GM23338 (cell line): ENCODE data around the gene CCDC197. TPM values are rescaled to one million over a fixed set of nuclear protein-coding genes. Genes with fewer than 3 reads are reported as not detected.
A peak's percentile ranks its signal among the peaks of the same experiment; 100 is the strongest.

Experiments used
- ATAC-seq: fragments of 200-7000 bp; cut with Tn5 transposase; 3 replicates; pipeline ENCODE4 v1.9.1; 2020
- DNase-seq: peaks from one replicate; pipeline ENCODE4 v3.0.0-alpha.2; 2015; ENCODE audit warnings: low spot score
- H2AFZ ChIP-seq: fragments of 200-600 bp; sonication (generic); 2 replicates; pipeline ENCODE4 v1.8.0; 2016; ENCODE audit warnings: antibody characterized with exemption, mild to moderate bottlenecking, moderate library complexity
- H3F3A ChIP-seq: fragments of 200-600 bp; sonication (generic); replicated peaks from 2 replicates; pipeline ENCODE4 v1.8.0; 2017; ENCODE audit warnings: antibody characterized with exemption, mixed run types, low read depth
- H3K27ac ChIP-seq: fragments of 200-600 bp; sonication (generic); 2 replicates; pipeline ENCODE4 v1.6.1; 2016; ENCODE audit warnings: low read depth
- H3K27me3 ChIP-seq: fragments of 200-600 bp; sonication (generic); 2 replicates; pipeline ENCODE4 v1.8.0; 2016; ENCODE audit warnings: mild to moderate bottlenecking, mixed run types, moderate library complexity; ENCODE audit not compliant: insufficient read depth
- H3K36me3 ChIP-seq: fragments of 200-600 bp; sonication (generic); 2 replicates; pipeline ENCODE4 v1.8.0; 2016; ENCODE audit warnings: mild to moderate bottlenecking; ENCODE audit not compliant: insufficient read depth
- H3K4me1 ChIP-seq: fragments of 200-600 bp; sonication (generic); 2 replicates; pipeline ENCODE4 v1.8.0; 2016; ENCODE audit warnings: mild to moderate bottlenecking, moderate library complexity; ENCODE audit not compliant: insufficient read depth
- H3K4me2 ChIP-seq: fragments of 200-600 bp; sonication (generic); 2 replicates; pipeline ENCODE4 v1.7.1; 2017; ENCODE audit warnings: mixed run types
- H3K4me3 ChIP-seq: fragments of 200-600 bp; sonication (generic); 2 replicates; pipeline ENCODE4 v1.6.1; 2016; ENCODE audit warnings: mixed run types
- H3K79me2 ChIP-seq: fragments of 200-600 bp; sonication (generic); replicated peaks from 2 replicates; pipeline ENCODE4 v1.8.0; 2017; ENCODE audit warnings: mild to moderate bottlenecking; ENCODE audit not compliant: insufficient read depth
- H3K9me2 ChIP-seq: fragments of 200-600 bp; sonication (generic); 2 replicates; pipeline ENCODE4 v1.8.0; 2017; ENCODE audit not compliant: insufficient read depth
- H4K20me1 ChIP-seq: fragments of 200-600 bp; sonication (generic); replicated peaks from 2 replicates; pipeline ENCODE4 v1.8.0; 2017; ENCODE audit warnings: mild to moderate bottlenecking; ENCODE audit not compliant: insufficient read depth
- H3K27ac Mint-ChIP-seq: 2 replicates; pipeline ENCODE4 v1.8.0; 2020; ENCODE audit warnings: inconsistent platforms, mild to moderate bottlenecking, moderate library complexity, mixed read lengths
- H3K27me3 Mint-ChIP-seq: 3 replicates; pipeline ENCODE4 v1.8.0; 2022; ENCODE audit warnings: low read depth, mild to moderate bottlenecking, moderate library complexity, mixed read lengths, inconsistent platforms; ENCODE audit not compliant: insufficient read depth, poor library complexity
- H3K36me3 Mint-ChIP-seq: 3 replicates; pipeline ENCODE4 v1.8.0; 2021; ENCODE audit warnings: low read depth, mild to moderate bottlenecking, inconsistent platforms, moderate library complexity, mixed read lengths
- H3K4me1 Mint-ChIP-seq: 3 replicates; pipeline ENCODE4 v1.8.0; 2020; ENCODE audit warnings: mild to moderate bottlenecking, inconsistent platforms, mixed read lengths
- H3K4me3 Mint-ChIP-seq: 3 replicates; pipeline ENCODE4 v1.8.0; 2021; ENCODE audit warnings: moderate library complexity, mild to moderate bottlenecking, inconsistent platforms, mixed read lengths
- H3K9me3 Mint-ChIP-seq: 3 replicates; pipeline ENCODE4 v1.8.0; 2020; ENCODE audit warnings: moderate library complexity, mild to moderate bottlenecking, inconsistent platforms, mixed read lengths
- CREB1 ChIP-seq: fragments of 250-450 bp; sonication (Bioruptor Pico); IDR thresholded peaks from 2 replicates; pipeline ENCODE4 v1.5.0; 2020; ENCODE audit warnings: low read depth, mild to moderate bottlenecking, moderate library complexity
- CTCF ChIP-seq, 2 experiments: fragments of 200-600 bp in 1 of 2; sonication (generic) in 1 of 2; conservative IDR thresholded peaks; 2 replicates each; pipeline versions ENCODE4 v1.5.1 to v1.6.1; 2016 to 2017; ENCODE audit warnings: antibody characterized with exemption in 2 of 2, low read depth in 2 of 2, mild to moderate bottlenecking in 2 of 2, moderate library complexity in 1 of 2
- ETS1 ChIP-seq: IDR thresholded peaks from 2 replicates; pipeline ENCODE4 v1.6.1; 2016; ENCODE audit warnings: antibody characterized with exemption
- EZH2 ChIP-seq: fragments of 200-600 bp; sonication (generic); IDR thresholded peaks from one replicate; pipeline ENCODE4 v1.8.0; 2017; ENCODE audit warnings: antibody characterized with exemption, mild to moderate bottlenecking, low read depth; ENCODE audit not compliant: unreplicated experiment
- EZH2phosphoT487 ChIP-seq: fragments of 200-600 bp; sonication (generic); IDR thresholded peaks from one replicate; pipeline ENCODE4 v1.8.1; 2018; ENCODE audit warnings: antibody characterized with exemption; ENCODE audit not compliant: unreplicated experiment
- JUNB ChIP-seq: IDR thresholded peaks from one replicate; pipeline ENCODE4 v1.6.1; 2016; ENCODE audit warnings: antibody characterized with exemption; ENCODE audit not compliant: unreplicated experiment
- NANOG ChIP-seq: IDR thresholded peaks from 2 replicates; pipeline ENCODE4 v1.6.1; 2016; ENCODE audit warnings: antibody characterized with exemption, borderline replicate concordance
- POLR2AphosphoS5 ChIP-seq: IDR thresholded peaks from 2 replicates; pipeline ENCODE4 v1.6.1; 2016; ENCODE audit warnings: antibody characterized with exemption, low read depth
- STAT1 ChIP-seq: IDR thresholded peaks from one replicate; pipeline ENCODE4 v1.6.1; 2016; ENCODE audit warnings: antibody characterized with exemption; ENCODE audit not compliant: unreplicated experiment
- ZNF114 ChIP-seq: fragments of 250-450 bp; sonication (Bioruptor Pico); IDR thresholded peaks from 2 replicates; pipeline ENCODE4 v1.5.0; 2020; ENCODE audit warnings: mild to moderate bottlenecking, moderate library complexity
- ZNF331 ChIP-seq: fragments of 250-450 bp; sonication (Bioruptor Pico); IDR thresholded peaks from 2 replicates; pipeline ENCODE4 v1.5.0; 2020; ENCODE audit warnings: low read depth, mild to moderate bottlenecking, moderate library complexity
- ZNF462 ChIP-seq: fragments of 250-450 bp; sonication (Bioruptor Pico); IDR thresholded peaks from 2 replicates; pipeline ENCODE4 v1.5.0; 2020; ENCODE audit warnings: mild to moderate bottlenecking, moderate library complexity
- polyA plus RNA-seq: library from polyadenylated mRNA; unstranded; fragments of >200 nt; fragmentation: Nextera tagmentation; extraction: Ambion mirVana; gene quantifications from 2 replicates; pipeline ENCODE4 v1.2.1, GENCODE V29; 2016
- total RNA-seq: library from RNA; depleted of rRNA; stranded (reverse); fragments of >200 nt; shearing (Covaris generic); gene quantifications from 2 replicates; pipeline ENCODE4 v1.2.3, GENCODE V29; 2014

The CCDC197 gene
- total and polyA plus RNA-seq, 2 experiments from 2014 or later: not detected

- TF ChIP-seq ZNF462 (CRISPR knock-in tag) (no peak), JUNB (no peak), ZNF331 (CRISPR knock-in tag) (no peak), POLR2AphosphoS5 (no peak), ZNF114 (no peak), ETS1 (no peak)
Observed at GRCh38 chr14:93974833-93975232, 22.3 kb upstream of the CCDC197 start (continued).

- Histone ChIP-seq H3K4me3 (no peak overlapping the region), H4K20me1 (no peaks in the 10 kb centered on the region), H3K36me3 (no peaks in the 10 kb centered on the region), H3K4me1 (no peaks in the 10 kb centered on the region; the same call in 1 of the 2 replicates), H3K9me2 (no peaks in the 10 kb centered on the region), H3K27me3 (no peaks in the 10 kb centered on the region), H3F3A (no peaks in the 10 kb centered on the region), H2AFZ (peak overlapping the region; percentile 29; the same call in 1 of the 2 replicates), H3K4me2 (no peak overlapping the region), H3K79me2 (no peaks in the 10 kb centered on the region), H3K27ac (no peak overlapping the region)
- Mint-ChIP-seq H3K4me1 (peaks cover 12% of the 10 kb centered on the region), H3K9me3 (no peaks in the 10 kb centered on the region), H3K36me3 (no peaks in the 10 kb centered on the region), H3K27me3 (peaks cover 9% of the 10 kb centered on the region), H3K4me3 (no peak overlapping the region), H3K27ac (no peak overlapping the region)
- DNase-seq (no peak), ATAC-seq (no peak)
- no peak for TF ChIP-seq EZH2phosphoT487
- no peak for TF ChIP-seq NANOG
- no peak for TF ChIP-seq ZNF331 (CRISPR knock-in tag)
- TF ChIP-seq EZH2: no peak
- no peak for TF ChIP-seq CREB1 (CRISPR knock-in tag)
- no peak for TF ChIP-seq JUNB
- TF ChIP-seq ETS1: no peak
- TF ChIP-seq POLR2AphosphoS5: no peak
- TF ChIP-seq CTCF (conservative IDR thresholded peaks at IDR 0.05; ENCODE audit: low read depth in 2 of 2): no peak
- TF ChIP-seq STAT1: no peak
Observed at GRCh38 chr14:93975791-93976476, 21.2 kb upstream of the CCDC197 start.
